HG03025 (cell line): ENCODE measurements around the gene PARS2.

Source experiments
- ATAC-seq: cut with Tn5 transposase; IDR thresholded peaks from one replicate; pipeline ENCODE4 v1.9.1; 2021; ENCODE audit warnings: mild to moderate bottlenecking, moderate library complexity; ENCODE audit not compliant: unreplicated experiment, low FRiP score

Gene PARS2

GRCh38 chr1:54800041-54800898 lies 35.9 kb upstream of the PARS2 start:
- ATAC-seq = no peak

GRCh38 chr1:54798769-54799641 lies 34.7 kb upstream of the PARS2 start:
- ATAC-seq = no peak

- ATAC-seq = no peak
Observed at GRCh38 chr1:54798206-54798605, 33.9 kb upstream of the PARS2 start.

- no peak for ATAC-seq
Observed at GRCh38 chr1:54796902-54797301, 32.6 kb upstream of the PARS2 start.

GRCh38 chr1:54795841-54796468 lies 31.6 kb upstream of the PARS2 start:
- ATAC-seq = no peak

- no peak for ATAC-seq
Observed at GRCh38 chr1:54795356-54795665, 31.0 kb upstream of the PARS2 start.

- no peak for ATAC-seq
Observed at GRCh38 chr1:54794451-54795355, 30.4 kb upstream of the PARS2 start.

GRCh38 chr1:54792686-54793282 lies 28.5 kb upstream of the PARS2 start:
- ATAC-seq = no peak

GRCh38 chr1:54791880-54792522 lies 27.7 kb upstream of the PARS2 start:
- no peak for ATAC-seq

GRCh38 chr1:54788459-54788858 lies 24.1 kb upstream of the PARS2 start:
- no peak for ATAC-seq

GRCh38 chr1:54787604-54788003 lies 23.3 kb upstream of the PARS2 start:
- ATAC-seq = no peak

- no peak for ATAC-seq
Observed at GRCh38 chr1:54786778-54787177, 22.5 kb upstream of the PARS2 start.

- no peak for ATAC-seq
Observed at GRCh38 chr1:54784066-54784465, 19.7 kb upstream of the PARS2 start.

- no peak for ATAC-seq
Observed at GRCh38 chr1:54782588-54782987, 18.3 kb upstream of the PARS2 start.

- no peak for ATAC-seq
Observed at GRCh38 chr1:54782156-54782555, 17.8 kb upstream of the PARS2 start.

GRCh38 chr1:54781023-54781723 lies 16.9 kb upstream of the PARS2 start:
- ATAC-seq = no peak

GRCh38 chr1:54777431-54777830 lies 13.1 kb upstream of the PARS2 start:
- no peak for ATAC-seq

- ATAC-seq = no peak
Observed at GRCh38 chr1:54777011-54777410, 12.7 kb upstream of the PARS2 start.
